ENCODE measurements around the gene ADGRE2.

The ADGRE2 gene

GRCh38 chr19:14733574-14733973 lies 44.8 kb downstream of the ADGRE2 start:
- DNase-seq (ENCODE audit: low spot score), result no peak

GRCh38 chr19:14732510-14732909 lies 45.9 kb downstream of the ADGRE2 start:
- DNase-seq (ENCODE audit: low spot score), result no peak

- peak; percentile 41 for DNase-seq (ENCODE audit: low spot score)
Measured at GRCh38 chr19:14731200-14731599, 47.2 kb downstream of the ADGRE2 start.

- DNase-seq (ENCODE audit: low spot score), result no peak
Measured at GRCh38 chr19:14728595-14728994, 49.8 kb downstream of the ADGRE2 start.

GRCh38 chr19:14722127-14722526 lies 56.2 kb downstream of the ADGRE2 start:
- no peak for DNase-seq (ENCODE audit: low spot score)

GRCh38 chr19:14719162-14719561 lies 59.2 kb downstream of the ADGRE2 start:
- no peak for DNase-seq (ENCODE audit: low spot score)

GRCh38 chr19:14718522-14719116 lies 59.7 kb downstream of the ADGRE2 start:
- no peak for DNase-seq (ENCODE audit: low spot score)

- no peak for DNase-seq (ENCODE audit: low spot score)
Measured at GRCh38 chr19:14715841-14716240, 62.5 kb downstream of the ADGRE2 start.

GRCh38 chr19:14704450-14704849 lies 73.9 kb downstream of the ADGRE2 start:
- DNase-seq (ENCODE audit: low spot score), result no peak

GRCh38 chr19:14703833-14704232 lies 74.5 kb downstream of the ADGRE2 start:
- DNase-seq (ENCODE audit: low spot score), result no peak

GRCh38 chr19:14700711-14701375 lies 77.5 kb downstream of the ADGRE2 start:
- no peak for DNase-seq (ENCODE audit: low spot score)

- no peak for DNase-seq (ENCODE audit: low spot score)
Measured at GRCh38 chr19:14699641-14700040, 78.7 kb downstream of the ADGRE2 start.

- DNase-seq (ENCODE audit: low spot score), result no peak
Measured at GRCh38 chr19:14695471-14695870, 82.9 kb downstream of the ADGRE2 start.

GRCh38 chr19:14694641-14695266 lies 83.6 kb downstream of the ADGRE2 start:
- DNase-seq (ENCODE audit: low spot score), result no peak

- peak; percentile 87 for DNase-seq (ENCODE audit: low spot score)
Measured at GRCh38 chr19:14689598-14690503, 88.5 kb downstream of the ADGRE2 start, which contains the start of gene ZNF333. TSS of gene ZNF333 (plus strand) at chr19:14690048. CDS start at chr19:14693492, 3,444 bp downstream.

- peak; percentile 59 for DNase-seq (ENCODE audit: low spot score)
Measured at GRCh38 chr19:14686411-14686810, 91.9 kb downstream of the ADGRE2 start.

GRCh38 chr19:14683439-14683838 lies 94.9 kb downstream of the ADGRE2 start:
- no peak for DNase-seq (ENCODE audit: low spot score)
